ENCODE data around the gene CASP10.

DNA sequence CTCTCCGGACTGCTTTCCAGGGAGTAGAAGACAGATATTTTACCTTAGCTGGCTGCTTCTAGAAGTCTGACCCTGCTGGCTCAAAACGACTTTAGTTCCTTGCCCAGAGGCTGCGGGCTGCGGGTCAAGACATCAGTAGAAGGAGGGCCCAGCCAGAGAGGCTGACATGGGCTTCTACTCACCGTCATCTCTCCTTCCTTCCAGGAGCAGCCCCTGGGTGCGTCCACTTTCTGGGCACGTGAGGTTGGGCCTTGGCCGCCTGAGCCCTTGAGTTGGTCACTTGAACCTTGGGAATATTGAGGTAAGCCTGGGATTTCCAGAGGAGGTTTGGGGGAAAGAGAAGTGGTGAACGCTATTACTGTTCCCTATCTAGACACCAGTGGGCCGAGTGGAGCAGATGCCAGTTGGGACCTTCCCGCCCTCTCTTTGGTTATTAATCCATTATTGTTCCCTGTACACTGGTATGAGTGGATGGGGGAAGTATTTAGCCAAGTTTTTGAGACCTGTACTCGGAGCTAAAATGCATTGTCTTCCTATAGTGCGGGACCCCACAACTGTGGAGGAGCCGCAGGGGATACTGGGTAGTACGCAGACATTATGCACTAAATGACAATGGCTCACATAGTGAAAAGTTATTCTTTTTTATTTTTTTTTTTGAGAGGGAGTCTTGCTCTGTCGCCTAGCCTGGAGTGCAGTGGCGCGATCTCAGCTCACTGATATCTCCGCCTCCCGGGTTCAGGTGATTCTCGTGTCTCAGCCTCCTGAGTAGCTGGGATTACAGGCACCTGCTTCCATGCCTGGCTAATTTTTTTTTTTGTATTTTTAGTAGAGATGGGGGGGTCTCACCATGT is 51.1 kb downstream of the CASP10 start:
- TF ChIP-seq, protein P1, sequence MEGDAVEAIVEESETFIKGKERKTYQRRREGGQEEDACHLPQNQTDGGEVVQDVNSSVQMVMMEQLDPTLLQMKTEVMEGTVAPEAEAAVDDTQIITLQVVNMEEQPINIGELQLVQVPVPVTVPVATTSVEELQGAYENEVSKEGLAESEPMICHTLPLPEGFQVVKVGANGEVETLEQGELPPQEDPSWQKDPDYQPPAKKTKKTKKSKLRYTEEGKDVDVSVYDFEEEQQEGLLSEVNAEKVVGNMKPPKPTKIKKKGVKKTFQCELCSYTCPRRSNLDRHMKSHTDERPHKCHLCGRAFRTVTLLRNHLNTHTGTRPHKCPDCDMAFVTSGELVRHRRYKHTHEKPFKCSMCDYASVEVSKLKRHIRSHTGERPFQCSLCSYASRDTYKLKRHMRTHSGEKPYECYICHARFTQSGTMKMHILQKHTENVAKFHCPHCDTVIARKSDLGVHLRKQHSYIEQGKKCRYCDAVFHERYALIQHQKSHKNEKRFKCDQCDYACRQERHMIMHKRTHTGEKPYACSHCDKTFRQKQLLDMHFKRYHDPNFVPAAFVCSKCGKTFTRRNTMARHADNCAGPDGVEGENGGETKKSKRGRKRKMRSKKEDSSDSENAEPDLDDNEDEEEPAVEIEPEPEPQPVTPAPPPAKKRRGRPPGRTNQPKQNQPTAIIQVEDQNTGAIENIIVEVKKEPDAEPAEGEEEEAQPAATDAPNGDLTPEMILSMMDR (conservative IDR thresholded peaks at IDR 0.05; ENCODE audit: low read depth, low read length): no peak
- TF ChIP-seq EZH2 (IDR thresholded peaks at IDR 0.05; ENCODE audit: borderline replicate concordance, low read depth, low read length, poor library complexity, severe bottlenecking): no peak

All from A673 (cell line).